SIG-M5 treated with dmso at 0.1 percent for 504 hours (cell line): ENCODE measurements around the gene RASIP1.

Experiments used
- DNase-seq: peaks from one replicate; lab custom pipeline; 2025; ENCODE audit not compliant: unreplicated experiment; lab: John Stamatoyannopoulos, UW

RASIP1 gene

GRCh38 chr19:48756686-48757085 is 16.3 kb upstream of the RASIP1 start:
- DNase-seq = no peak

- no peak for DNase-seq
These were observed 15.8 kb upstream of the RASIP1 start for GRCh38 chr19:48756212-48756611.

- DNase-seq = no peak
These were observed 15.4 kb upstream of the RASIP1 start for GRCh38 chr19:48755787-48756186.

- DNase-seq = no peak
These were observed 14.8 kb upstream of the RASIP1 start, which contains the start of gene FGF21 for GRCh38 chr19:48755084-48755641. TSS of gene FGF21 (plus strand) at chr19:48755524. CDS start at chr19:48756237, 713 bp downstream.

- DNase-seq = peak; percentile 63
These were observed 12.3 kb upstream of the RASIP1 start, which contains the start of gene FUT1 for GRCh38 chr19:48752496-48753365. TSS of gene FUT1 (minus strand) at chr19:48752641. CDS start at chr19:48751281, 1,360 bp downstream.

- DNase-seq = no peak
These were observed 11.6 kb upstream of the RASIP1 start for GRCh38 chr19:48751845-48752495.

GRCh38 chr19:48750771-48751504 is 10.5 kb upstream of the RASIP1 start:
- DNase-seq = peak; percentile 22

GRCh38 chr19:48750351-48750750 is 9.9 kb upstream of the RASIP1 start:
- no peak for DNase-seq

GRCh38 chr19:48749571-48750198 is 9.3 kb upstream of the RASIP1 start:
- no peak for DNase-seq

GRCh38 chr19:48746738-48747575 is 6.5 kb upstream of the RASIP1 start, which contains the start of gene IZUMO1:
TSS of gene IZUMO1 (minus strand) at chr19:48746909. CDS start at chr19:48745859, 1,050 bp downstream.
- DNase-seq = peak; percentile 28

- DNase-seq = no peak
These were observed 5.7 kb upstream of the RASIP1 start for GRCh38 chr19:48746110-48746509.

- DNase-seq = peak; percentile 20
These were observed 5.0 kb upstream of the RASIP1 start for GRCh38 chr19:48745208-48745995.

GRCh38 chr19:48742096-48742495 is 1.7 kb upstream of the RASIP1 start:
- DNase-seq = no peak

GRCh38 chr19:48741129-48741999 is 954 bp upstream of the RASIP1 start:
- DNase-seq = no peak

- no peak for DNase-seq
These were observed 826 bp downstream of the RASIP1 start for GRCh38 chr19:48739404-48740163.

- DNase-seq = peak; percentile 76
These were observed 1.6 kb downstream of the RASIP1 start for GRCh38 chr19:48738557-48739403.
